Activated CD4-positive, alpha-beta T cell treated with anti-CD3 and anti-CD28 coated beads for 24 hours (primary cell): ENCODE data around the gene KCTD5.
A peak's percentile ranks its signal among the peaks of the same experiment; 100 is the strongest.
"Not testable (repeated sequence)": the region's sequence is repeated elsewhere in the genome, so short reads cannot be mapped to it uniquely, and the experiment has no call there.

Experiments used
- DNase-seq, 2 donors: peaks; one replicate each; pipeline ENCODE4 v3.0.0-alpha.2; 2020; ENCODE audit warnings: low read depth in 2 of 2

KCTD5 gene

GRCh38 chr16:2673066-2673999 is 9.0 kb upstream of the KCTD5 start:
- peak; percentile 88 to 89 for DNase-seq

GRCh38 chr16:2675021-2675420 is 7.3 kb upstream of the KCTD5 start:
- DNase-seq: no peak

GRCh38 chr16:2675714-2676113 is 6.6 kb upstream of the KCTD5 start:
- no peak for DNase-seq

GRCh38 chr16:2676937-2677336 is 5.4 kb upstream of the KCTD5 start:
- DNase-seq: not testable (repeated sequence)

GRCh38 chr16:2678206-2678965 is 3.9 kb upstream of the KCTD5 start:
- DNase-seq: not testable (repeated sequence)

- DNase-seq: not testable (repeated sequence)
These were observed 2.4 kb upstream of the KCTD5 start for GRCh38 chr16:2679902-2680301.

- not testable (repeated sequence) for DNase-seq
These were observed 2.0 kb upstream of the KCTD5 start for GRCh38 chr16:2680360-2680759.

GRCh38 chr16:2683041-2683440 is 718 bp downstream of the KCTD5 start:
- not testable (repeated sequence) for DNase-seq

GRCh38 chr16:2686075-2686474 is 3.8 kb downstream of the KCTD5 start:
- DNase-seq: not testable (repeated sequence)

- no peak for DNase-seq
These were observed 4.7 kb downstream of the KCTD5 start for GRCh38 chr16:2686912-2687507.

GRCh38 chr16:2687531-2688308 is 5.4 kb downstream of the KCTD5 start:
- no peak for DNase-seq

- DNase-seq: not testable (repeated sequence)
These were observed 7.1 kb downstream of the KCTD5 start for GRCh38 chr16:2689422-2689821.

GRCh38 chr16:2689968-2690801 is 7.9 kb downstream of the KCTD5 start:
- no peak for DNase-seq

GRCh38 chr16:2690852-2691251 is 8.5 kb downstream of the KCTD5 start:
- DNase-seq: no peak

GRCh38 chr16:2691491-2692248 is 9.3 kb downstream of the KCTD5 start:
- DNase-seq: no peak

GRCh38 chr16:2692251-2692947 is 10.1 kb downstream of the KCTD5 start:
- DNase-seq: no peak

- DNase-seq: no peak
These were observed 10.8 kb downstream of the KCTD5 start for GRCh38 chr16:2692948-2693651.

GRCh38 chr16:2696601-2697250 is 14.4 kb downstream of the KCTD5 start:
- DNase-seq: not testable (repeated sequence)
